Measurements from ENCODE around the gene IRS1. TPM values are rescaled to one million over a fixed set of nuclear protein-coding genes. Genes with fewer than 3 reads are reported as not detected.
A peak's percentile ranks its signal among the peaks of the same experiment; 100 is the strongest.

IRS1 gene
- total RNA-seq, 1 donor from 2014 or later, result 17.8 TPM

DNA sequence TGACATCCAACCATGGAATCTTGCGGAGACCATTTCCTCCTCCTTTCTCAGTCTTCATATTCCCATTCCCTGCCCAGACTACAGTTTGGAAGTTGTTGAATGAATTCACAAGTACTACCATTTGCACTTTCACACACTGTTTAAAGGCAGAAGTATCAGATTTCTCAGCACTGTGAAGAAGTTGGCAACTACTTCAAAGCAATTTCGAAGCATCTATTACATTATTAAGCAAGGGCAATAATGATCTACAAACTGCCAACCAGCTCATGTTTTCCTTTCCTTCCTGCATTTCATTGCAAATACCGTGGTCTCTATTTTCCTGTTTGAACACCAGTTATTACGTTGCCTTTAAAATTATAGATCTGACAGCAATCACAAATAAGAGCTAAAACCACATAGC lies 105.5 kb downstream of the IRS1 start:
- Histone ChIP-seq H3K9me3 (replicated peaks) (no peaks in the 10 kb centered on the region), H3K4me3 (no peak overlapping the region), H3K27ac (replicated peaks) (peak overlapping the region; percentile 27), H3K27me3 (ENCODE audit: low read depth) (no peaks in the 10 kb centered on the region), H3K4me1 (peaks cover 58% of the 10 kb centered on the region), H3K36me3 (no peaks in the 10 kb centered on the region)
- intact Hi-C loops (cut with micrococcal nuclease), result no loop called here
- no peak for DNase-seq
- TF ChIP-seq, protein P1, sequence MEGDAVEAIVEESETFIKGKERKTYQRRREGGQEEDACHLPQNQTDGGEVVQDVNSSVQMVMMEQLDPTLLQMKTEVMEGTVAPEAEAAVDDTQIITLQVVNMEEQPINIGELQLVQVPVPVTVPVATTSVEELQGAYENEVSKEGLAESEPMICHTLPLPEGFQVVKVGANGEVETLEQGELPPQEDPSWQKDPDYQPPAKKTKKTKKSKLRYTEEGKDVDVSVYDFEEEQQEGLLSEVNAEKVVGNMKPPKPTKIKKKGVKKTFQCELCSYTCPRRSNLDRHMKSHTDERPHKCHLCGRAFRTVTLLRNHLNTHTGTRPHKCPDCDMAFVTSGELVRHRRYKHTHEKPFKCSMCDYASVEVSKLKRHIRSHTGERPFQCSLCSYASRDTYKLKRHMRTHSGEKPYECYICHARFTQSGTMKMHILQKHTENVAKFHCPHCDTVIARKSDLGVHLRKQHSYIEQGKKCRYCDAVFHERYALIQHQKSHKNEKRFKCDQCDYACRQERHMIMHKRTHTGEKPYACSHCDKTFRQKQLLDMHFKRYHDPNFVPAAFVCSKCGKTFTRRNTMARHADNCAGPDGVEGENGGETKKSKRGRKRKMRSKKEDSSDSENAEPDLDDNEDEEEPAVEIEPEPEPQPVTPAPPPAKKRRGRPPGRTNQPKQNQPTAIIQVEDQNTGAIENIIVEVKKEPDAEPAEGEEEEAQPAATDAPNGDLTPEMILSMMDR (IDR thresholded peaks at IDR 0.05; ENCODE audit: borderline replicate concordance), result no peak

DNA sequence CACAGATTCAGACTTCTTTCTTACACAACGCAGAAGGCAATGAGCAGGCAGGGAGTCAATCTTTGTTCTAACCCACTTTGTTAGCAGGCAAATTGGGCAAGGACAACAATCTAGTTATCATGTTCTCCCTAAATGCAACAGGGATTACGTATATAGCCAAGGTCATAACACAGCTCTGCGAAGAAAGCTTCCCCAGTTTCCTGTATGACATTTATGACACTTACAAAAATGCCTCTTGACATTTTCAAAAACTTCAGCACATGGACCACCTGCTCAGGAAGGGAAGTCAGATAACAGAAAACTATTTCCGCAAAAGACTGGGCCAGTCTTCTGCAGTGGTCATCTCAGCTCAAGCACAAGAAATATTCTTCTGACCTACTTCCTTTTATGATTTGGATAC lies 106.1 kb downstream of the IRS1 start:
- H3K36me3 ChIP-seq, result no peaks in the 10 kb centered on the region
- intact Hi-C loops (cut with micrococcal nuclease), result no loop called here
- peaks cover 52% of the 10 kb centered on the region for H3K4me1 ChIP-seq
- no peaks in the 10 kb centered on the region for H3K27me3 ChIP-seq (ENCODE audit: low read depth)
- DNase-seq, result no peak
- H3K4me3 ChIP-seq, result no peak overlapping the region
- no peaks in the 10 kb centered on the region for H3K9me3 ChIP-seq (replicated peaks)
- TF ChIP-seq, protein P1 (IDR thresholded peaks at IDR 0.05; ENCODE audit: borderline replicate concordance), result no peak
- peak overlapping the region; percentile 27 for H3K27ac ChIP-seq (replicated peaks)

DNA sequence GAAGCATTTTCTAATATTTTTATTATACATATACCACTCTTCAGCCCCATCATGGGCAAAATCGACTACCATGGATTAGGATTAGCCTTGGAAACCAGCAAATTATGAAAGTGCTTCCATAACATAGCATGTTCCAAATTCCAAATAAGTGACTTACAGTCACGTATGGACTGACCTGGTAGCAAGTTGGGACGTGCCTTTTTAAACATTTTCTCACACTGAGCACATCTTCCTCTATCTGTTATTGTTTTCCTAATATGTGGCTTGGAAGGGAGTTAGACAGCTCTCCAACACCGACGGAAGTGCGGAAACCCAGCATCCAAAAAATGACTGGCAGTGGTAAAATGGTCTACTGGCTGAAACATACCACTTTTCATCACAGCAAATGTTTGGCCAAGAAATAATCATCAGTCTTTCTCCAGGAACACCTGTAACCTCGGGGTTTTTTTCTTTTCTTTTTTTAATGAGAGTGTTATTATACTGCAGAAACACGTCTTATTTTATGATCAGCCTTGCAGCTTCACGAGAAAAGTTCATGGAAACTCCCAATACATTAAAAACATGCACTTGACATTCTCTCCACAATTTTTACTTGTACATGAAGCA lies 107.0 kb downstream of the IRS1 start:
- intact Hi-C loops (cut with micrococcal nuclease), result no loop called here
- no peaks in the 10 kb centered on the region for H3K9me3 ChIP-seq (replicated peaks)
- no peak overlapping the region for H3K4me3 ChIP-seq
- no peaks in the 10 kb centered on the region for H3K36me3 ChIP-seq
- peaks cover 51% of the 10 kb centered on the region for H3K4me1 ChIP-seq
- DNase-seq, result no peak
- TF ChIP-seq, protein P1 (IDR thresholded peaks at IDR 0.05; ENCODE audit: borderline replicate concordance), result no peak
- no peak overlapping the region for H3K27ac ChIP-seq (replicated peaks)
- H3K27me3 ChIP-seq (ENCODE audit: low read depth), result no peaks in the 10 kb centered on the region

DNA sequence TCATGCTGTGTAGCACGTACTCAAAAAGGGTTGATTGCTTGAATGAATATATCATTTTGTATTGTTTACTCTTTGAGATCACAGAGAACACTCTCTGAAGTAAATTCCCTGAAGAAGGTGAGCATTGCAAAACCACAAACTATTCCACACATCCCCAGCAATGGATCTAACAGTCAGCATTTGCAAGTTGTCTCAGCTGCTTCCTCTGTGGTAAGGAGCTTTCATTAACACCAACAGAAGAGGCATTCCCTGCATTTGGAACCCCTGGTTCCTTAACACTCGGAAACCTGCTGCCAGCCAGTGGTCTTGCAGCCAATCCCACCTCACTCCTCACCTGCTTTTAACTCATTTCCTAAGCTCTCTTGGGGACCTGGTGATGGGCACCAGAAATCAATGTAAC lies 108.4 kb downstream of the IRS1 start:
- Histone ChIP-seq H3K9me3 (replicated peaks) (no peaks in the 10 kb centered on the region), H3K27me3 (ENCODE audit: low read depth) (no peaks in the 10 kb centered on the region), H3K27ac (replicated peaks) (peak overlapping the region; percentile 82), H3K4me3 (peak overlapping the region; percentile 45), H3K4me1 (peaks cover 51% of the 10 kb centered on the region), H3K36me3 (no peaks in the 10 kb centered on the region)
- TF ChIP-seq, protein P1 (IDR thresholded peaks at IDR 0.05; ENCODE audit: borderline replicate concordance), result no peak
- intact Hi-C loops (cut with micrococcal nuclease), result no loop called here
- no peak for DNase-seq

DNA sequence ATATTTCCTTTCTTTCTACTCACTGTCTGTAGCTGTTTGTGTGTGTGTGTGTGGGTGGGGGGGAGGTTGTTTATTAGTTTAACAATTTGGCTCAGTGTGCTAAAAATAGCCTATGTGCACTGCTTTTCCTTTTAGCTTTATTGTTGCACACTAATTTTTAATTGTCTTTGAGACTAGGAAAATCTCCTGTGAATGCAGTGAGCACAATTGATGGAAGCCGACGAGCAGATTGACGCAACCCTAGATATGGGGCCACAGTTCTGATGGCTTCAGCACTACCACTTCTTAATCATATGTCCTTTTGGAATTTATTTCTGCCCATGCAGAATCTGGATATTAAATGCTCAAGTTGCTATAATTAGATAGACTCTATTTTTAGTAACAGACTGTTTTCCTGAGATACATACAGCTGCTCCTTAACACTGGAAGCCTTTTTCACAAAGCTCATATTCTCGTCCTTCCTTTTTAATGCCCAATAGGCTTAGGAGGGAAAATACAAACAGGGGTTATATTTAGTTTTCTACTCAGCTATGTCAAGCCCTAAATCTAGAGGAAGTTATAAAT lies 109.1 kb downstream of the IRS1 start:
- H3K27ac ChIP-seq (replicated peaks), result peak overlapping the region; percentile 82
- H3K36me3 ChIP-seq, result no peaks in the 10 kb centered on the region
- TF ChIP-seq, protein P1 (IDR thresholded peaks at IDR 0.05; ENCODE audit: borderline replicate concordance), result no peak
- no peaks in the 10 kb centered on the region for H3K27me3 ChIP-seq (ENCODE audit: low read depth)
- peaks cover 51% of the 10 kb centered on the region for H3K4me1 ChIP-seq
- DNase-seq, result no peak
- no peaks in the 10 kb centered on the region for H3K9me3 ChIP-seq (replicated peaks)
- H3K4me3 ChIP-seq, result peak overlapping the region; percentile 45
- intact Hi-C loops (cut with micrococcal nuclease), result no loop called here

Data from left ventricle myocardium inferior (tissue), 1 donor.